H9 (cell line): ENCODE results near the gene ZMIZ2. TPM values are rescaled to one million over a fixed set of nuclear protein-coding genes. Genes with fewer than 3 reads are reported as not detected.

Source experiments
- DNase-seq: peaks from one replicate; pipeline ENCODE4 v3.0.0-alpha.2; 2017
- H2AFZ ChIP-seq: one replicate; pipeline ENCODE4 v1.6.1; 2013; ENCODE audit warnings: mild to moderate bottlenecking, low read length, control low read depth, moderate library complexity
- H2AK5ac ChIP-seq: 2 replicates; pipeline ENCODE4 v1.6.1; 2013; ENCODE audit warnings: low read length, control low read depth, mixed read lengths; ENCODE audit not compliant: insufficient read length
- H2BK120ac ChIP-seq: one replicate; pipeline ENCODE4 v1.6.1; 2013; ENCODE audit warnings: low read depth, mild to moderate bottlenecking, low read length, control low read depth, inconsistent platforms; ENCODE audit not compliant: poor library complexity, severe bottlenecking
- H2BK12ac ChIP-seq: 2 replicates; pipeline ENCODE4 v1.6.1; 2013; ENCODE audit warnings: low read length, control low read depth, mixed read lengths, low read depth; ENCODE audit not compliant: insufficient read length
- H2BK15ac ChIP-seq: 2 replicates; pipeline ENCODE4 v1.6.1; 2013; ENCODE audit warnings: low read depth, low read length, control low read depth
- H2BK20ac ChIP-seq: one replicate; pipeline ENCODE4 v1.6.1; 2013; ENCODE audit warnings: low read depth, mild to moderate bottlenecking, low read length, control low read depth, inconsistent platforms; ENCODE audit not compliant: poor library complexity, severe bottlenecking
- H2BK5ac ChIP-seq: 2 replicates; pipeline ENCODE4 v1.6.1; 2013; ENCODE audit warnings: low read length, control low read depth, mixed read lengths; ENCODE audit not compliant: insufficient read length
- H3K14ac ChIP-seq: 2 replicates; pipeline ENCODE4 v1.6.1; 2013; ENCODE audit warnings: low read length, control low read depth; ENCODE audit not compliant: insufficient read depth
- H3K18ac ChIP-seq: 2 replicates; pipeline ENCODE4 v1.6.1; 2013; ENCODE audit warnings: low read depth, mild to moderate bottlenecking, mixed read lengths, low read length, control low read depth; ENCODE audit not compliant: insufficient read length
- H3K23ac ChIP-seq: 2 replicates; pipeline ENCODE4 v1.6.1; 2013; ENCODE audit warnings: low read length, control low read depth, mixed read lengths, low read depth; ENCODE audit not compliant: insufficient read length
- H3K23me2 ChIP-seq: 2 replicates; pipeline ENCODE4 v1.6.1; 2013; ENCODE audit warnings: low read depth, mild to moderate bottlenecking, mixed read lengths, low read length, control low read depth; ENCODE audit not compliant: insufficient read length, poor library complexity, severe bottlenecking
- H3K27ac ChIP-seq: 2 replicates; pipeline ENCODE4 v1.5.1; 2013; ENCODE audit warnings: low read length, control low read depth, mixed read lengths, low read depth; ENCODE audit not compliant: insufficient read length
- H3K27me3 ChIP-seq: 2 replicates; pipeline ENCODE4 v1.6.1; 2013; ENCODE audit warnings: low read length, control low read depth, inconsistent platforms; ENCODE audit not compliant: insufficient read depth
- H3K4ac ChIP-seq: 2 replicates; pipeline ENCODE4 v1.6.1; 2013; ENCODE audit warnings: low read depth, mild to moderate bottlenecking, control low read depth, inconsistent platforms, low read length, moderate library complexity
- H3K4me1 ChIP-seq: 2 replicates; pipeline ENCODE4 v1.6.1; 2013; ENCODE audit warnings: low read length, control low read depth, inconsistent platforms; ENCODE audit not compliant: insufficient read depth
- H3K4me2 ChIP-seq: 2 replicates; pipeline ENCODE4 v1.6.1; 2013; ENCODE audit warnings: low read length, control low read depth, mixed read lengths; ENCODE audit not compliant: insufficient read length, insufficient read depth
- H3K56ac ChIP-seq: 2 replicates; pipeline ENCODE4 v1.6.1; 2013; ENCODE audit warnings: low read depth, mild to moderate bottlenecking, mixed read lengths, low read length, control low read depth; ENCODE audit not compliant: insufficient read length
- H3K79me1 ChIP-seq: 2 replicates; pipeline ENCODE4 v1.6.1; 2013; ENCODE audit warnings: low read depth, mild to moderate bottlenecking, moderate library complexity, low read length, control low read depth, inconsistent platforms; ENCODE audit not compliant: insufficient read depth, poor library complexity, severe bottlenecking
- H3K79me2 ChIP-seq: 2 replicates; pipeline ENCODE4 v1.6.1; 2013; ENCODE audit warnings: low read length, control low read depth, inconsistent platforms; ENCODE audit not compliant: insufficient read depth
- H3K9ac ChIP-seq: 2 replicates; pipeline ENCODE4 v1.6.1; 2013; ENCODE audit warnings: low read length, control low read depth, mixed read lengths; ENCODE audit not compliant: insufficient read length; ENCODE audit errors: extremely low read depth
- H3K9me3 ChIP-seq: one replicate; pipeline ENCODE4 v1.6.1; 2013; ENCODE audit warnings: low read depth, low read length, inconsistent platforms; ENCODE audit not compliant: control insufficient read depth
- H3T11ph ChIP-seq: one replicate; pipeline ENCODE4 v1.6.1; 2013; ENCODE audit warnings: mild to moderate bottlenecking, low read length, control low read depth, inconsistent platforms
- H4K20me1 ChIP-seq: one replicate; pipeline ENCODE4 v1.6.1; 2013; ENCODE audit not compliant: control insufficient read depth, insufficient read length, insufficient read depth
- H4K5ac ChIP-seq: 2 replicates; pipeline ENCODE4 v1.6.1; 2013; ENCODE audit warnings: low read depth, mild to moderate bottlenecking, mixed read lengths, low read length, control low read depth; ENCODE audit not compliant: insufficient read length
- H4K8ac ChIP-seq: replicated peaks from 2 replicates; pipeline ENCODE4 v1.6.1; 2013; ENCODE audit warnings: low read length, control low read depth, mixed read lengths, low read depth; ENCODE audit not compliant: insufficient read length
- H4K91ac ChIP-seq: 2 replicates; pipeline ENCODE4 v1.6.1; 2013; ENCODE audit warnings: low read depth, mild to moderate bottlenecking, moderate library complexity, mixed read lengths, low read length, control low read depth; ENCODE audit not compliant: insufficient read length
- H3K27ac Mint-ChIP-seq, 3 experiments: 2 replicates in 2 of 3; 3 replicates in 1 of 3; pipeline ENCODE4 v1.8.0; 2020 to 2021; ENCODE audit warnings: mixed read lengths in 3 of 3, mild to moderate bottlenecking in 1 of 3, moderate library complexity in 1 of 3
- H3K27me3 Mint-ChIP-seq: 2 replicates; pipeline ENCODE4 v1.8.0; 2021; ENCODE audit warnings: low read depth, mild to moderate bottlenecking, moderate library complexity, mixed read lengths
- H3K36me3 Mint-ChIP-seq, 3 experiments: 2 replicates in 2 of 3; 3 replicates in 1 of 3; pipeline ENCODE4 v1.8.0; 2020 to 2021; ENCODE audit warnings: low read depth in 3 of 3, mixed read lengths in 3 of 3; ENCODE audit not compliant: insufficient read depth in 1 of 3
- H3K4me1 Mint-ChIP-seq, 2 experiments: 2 replicates each; pipeline ENCODE4 v1.8.0; 2020; ENCODE audit warnings: mixed read lengths in 2 of 2
- H3K4me3 Mint-ChIP-seq, 2 experiments: 2 replicates in 1 of 2; 3 replicates in 1 of 2; pipeline ENCODE4 v1.8.0; 2020 to 2021; ENCODE audit warnings: mild to moderate bottlenecking in 2 of 2, mixed read lengths in 2 of 2, moderate library complexity in 1 of 2
- H3K9me3 Mint-ChIP-seq, 2 experiments: 2 replicates in 1 of 2; 3 replicates in 1 of 2; pipeline ENCODE4 v1.8.0; 2020; ENCODE audit warnings: mild to moderate bottlenecking in 2 of 2, mixed read lengths in 2 of 2, moderate library complexity in 1 of 2
- CTCF ChIP-seq: fragments of 200-600 bp; sonication (generic); conservative IDR thresholded peaks from 3 replicates; pipeline ENCODE4 v1.8.0; 2021; ENCODE audit warnings: antibody characterized with exemption, mild to moderate bottlenecking
- WGBS: extraction: QIAGEN DNeasy Blood & Tissue Kit; methylation state at CpG from one replicate; pipeline ENCODE4 v1.1.7; 2013; ENCODE audit warnings: missing lambda C conversion rate, low lambda C conversion rate, mixed read lengths; ENCODE audit not compliant: insufficient read length; ENCODE audit errors: extremely low coverage; 5-methylcytosine and 5-hydroxymethylcytosine counted together
- total RNA-seq: library from RNA; stranded (reverse); gene quantifications from 2 replicates; pipeline ENCODE4 v1.2.1, GENCODE V29; 2021

The ZMIZ2 gene
- total RNA-seq, 1 experiment from 2014 or later: 72.9 TPM

DNA sequence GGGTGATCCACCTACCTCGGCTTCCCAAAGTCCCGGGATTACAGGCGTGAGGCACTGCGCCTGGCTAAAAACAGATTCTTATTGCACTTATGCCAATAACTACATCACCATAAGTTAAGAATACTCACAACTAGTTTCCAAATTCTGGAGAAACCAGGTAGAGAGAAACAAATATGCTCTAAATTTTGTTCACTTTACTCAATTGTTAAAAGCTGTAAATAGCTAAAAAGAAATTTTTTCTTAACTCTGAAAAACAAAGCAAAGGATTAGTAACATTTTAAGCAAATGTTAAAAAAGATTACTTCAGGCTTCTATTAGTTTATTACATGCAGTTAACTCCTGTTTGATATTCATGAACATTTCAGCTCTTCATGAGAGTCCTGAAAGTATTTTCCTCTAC lies 28.3 kb upstream of the ZMIZ2 start:
- Histone ChIP-seq H4K5ac (no peak overlapping the region), H3K23ac (no peak overlapping the region), H3K18ac (no peak overlapping the region), H3K9ac (no peak overlapping the region), H2AK5ac (no peak overlapping the region), H3K4me1 (no peaks in the 10 kb centered on the region), H3K4ac (no peak overlapping the region), H3K23me2 (no peaks in the 10 kb centered on the region), H3K79me2 (no peaks in the 10 kb centered on the region), H3K4me2 (no peak overlapping the region), H2BK5ac (no peak overlapping the region), H2BK20ac (no peak overlapping the region), H2BK12ac (no peak overlapping the region), H2AFZ (no peak overlapping the region), H3K56ac (no peak overlapping the region), H3K27me3 (no peaks in the 10 kb centered on the region), H3K27ac (no peak overlapping the region), H2BK15ac (no peak overlapping the region), H3K14ac (no peak overlapping the region), H3K9me3 (no peaks in the 10 kb centered on the region), H4K8ac (no peak overlapping the region), H3T11ph (no peak overlapping the region), H4K91ac (no peak overlapping the region), H4K20me1 (no peaks in the 10 kb centered on the region), H2BK120ac (no peak overlapping the region), H3K79me1 (no peaks in the 10 kb centered on the region)
- H3K4me3 Mint-ChIP-seq: no peak overlapping the region
- TF ChIP-seq CTCF: no peak
- H3K9me3 Mint-ChIP-seq: peaks cover 20% of the 10 kb centered on the region in 2 experiments
- H3K27ac Mint-ChIP-seq: no peak overlapping the region
- peaks cover 5% of the 10 kb centered on the region for H3K27me3 Mint-ChIP-seq
- no peak for DNase-seq
- no peaks in the 10 kb centered on the region for H3K4me1 Mint-ChIP-seq
- no CpG with 5 or more reads among the region's 4 CpGs for WGBS
- H3K36me3 Mint-ChIP-seq: peaks cover 0 to 2% (median 0%) of the 10 kb centered on the region in 3 experiments; a peak in 2 of 7 replicates
